GM10847 (cell line): ENCODE results near the gene MTUS2.

Source experiments
- POLR2A ChIP-seq: IDR thresholded peaks from 2 replicates; pipeline ENCODE4 v1.6.1; 2011; ENCODE audit not compliant: insufficient read length; ENCODE audit errors: extremely low read depth

MTUS2 gene

GRCh38 chr13:29457299-29457698, 637.2 kb downstream of the MTUS2 start:
- no peak for TF ChIP-seq POLR2A

- TF ChIP-seq POLR2A = no peak
Observed at GRCh38 chr13:29458419-29458818, 638.3 kb downstream of the MTUS2 start.

GRCh38 chr13:29459813-29460355, 639.7 kb downstream of the MTUS2 start:
- no peak for TF ChIP-seq POLR2A

GRCh38 chr13:29464105-29464679, 644.1 kb downstream of the MTUS2 start:
- no peak for TF ChIP-seq POLR2A

GRCh38 chr13:29465741-29466293, 645.7 kb downstream of the MTUS2 start:
- TF ChIP-seq POLR2A = no peak

GRCh38 chr13:29471551-29471950, 651.4 kb downstream of the MTUS2 start:
- no peak for TF ChIP-seq POLR2A

GRCh38 chr13:29472332-29472961, 652.3 kb downstream of the MTUS2 start:
- TF ChIP-seq POLR2A = no peak

GRCh38 chr13:29473166-29473565, 653.0 kb downstream of the MTUS2 start:
- no peak for TF ChIP-seq POLR2A

- TF ChIP-seq POLR2A = no peak
Observed at GRCh38 chr13:29474991-29475390, 654.9 kb downstream of the MTUS2 start.

- TF ChIP-seq POLR2A = no peak
Observed at GRCh38 chr13:29476046-29476445, 655.9 kb downstream of the MTUS2 start.

- TF ChIP-seq POLR2A = no peak
Observed at GRCh38 chr13:29479716-29480492, 659.8 kb downstream of the MTUS2 start.

- no peak for TF ChIP-seq POLR2A
Observed at GRCh38 chr13:29480893-29481525, 660.9 kb downstream of the MTUS2 start.

- no peak for TF ChIP-seq POLR2A
Observed at GRCh38 chr13:29481603-29482002, 661.5 kb downstream of the MTUS2 start.

- TF ChIP-seq POLR2A = no peak
Observed at GRCh38 chr13:29482504-29482903, 662.4 kb downstream of the MTUS2 start.

GRCh38 chr13:29483211-29483610, 663.1 kb downstream of the MTUS2 start:
- TF ChIP-seq POLR2A = no peak

GRCh38 chr13:29483623-29484022, 663.5 kb downstream of the MTUS2 start:
- no peak for TF ChIP-seq POLR2A

GRCh38 chr13:29484236-29484635, 664.1 kb downstream of the MTUS2 start:
- TF ChIP-seq POLR2A = no peak
